GM12873 (cell line): ENCODE measurements around the gene TTLL12.

ENCODE experiments used
- CTCF ChIP-seq: IDR thresholded peaks from 2 replicates; pipeline ENCODE4 v1.5.1; 2012; ENCODE audit warnings: low read depth, mild to moderate bottlenecking, moderate library complexity, low read length, control low read depth; ENCODE audit not compliant: insufficient read depth; ENCODE audit errors: missing control alignments

TTLL12 gene

GRCh38 chr22:43127166-43127908 lies 59.6 kb downstream of the TTLL12 start:
- TF ChIP-seq CTCF: no peak

- TF ChIP-seq CTCF: no peak
Observed at GRCh38 chr22:43126501-43127165, 60.3 kb downstream of the TTLL12 start.

GRCh38 chr22:43118953-43119458 lies 67.9 kb downstream of the TTLL12 start:
- no peak for TF ChIP-seq CTCF

- no peak for TF ChIP-seq CTCF
Observed at GRCh38 chr22:43118024-43118849, 68.7 kb downstream of the TTLL12 start.

- TF ChIP-seq CTCF: no peak
Observed at GRCh38 chr22:43116932-43117331, 70.0 kb downstream of the TTLL12 start.
